ENCODE data around the gene EMP3. TPM values are rescaled to one million over a fixed set of nuclear protein-coding genes. Genes with fewer than 3 reads are reported as not detected.
A peak's percentile ranks its signal among the peaks of the same experiment; 100 is the strongest.

The EMP3 gene
- total and polyA plus RNA-seq, 2 of the 13 experiments (the other 11 are each of a cell fraction or from before 2014, with no cell fraction given), result 2.2 to 7.8 TPM

- TF ChIP-seq PHF5A (CRISPR knock-in tag; IDR thresholded peaks at IDR 0.05; ENCODE audit: low read depth, unreplicated experiment), result no peak
- TF ChIP-seq ZNF605 (CRISPR knock-in tag; IDR thresholded peaks at IDR 0.05), result no peak
- no peak for TF ChIP-seq PTBP1 (IDR thresholded peaks at IDR 0.05; ENCODE audit: low read depth, low read length, poor library complexity, severe bottlenecking)
- TF ChIP-seq CCDC6 (CRISPR knock-in tag; IDR thresholded peaks at IDR 0.05), result no peak
- no peak for TF ChIP-seq KLF16 (CRISPR knock-in tag; IDR thresholded peaks at IDR 0.05)
- TF ChIP-seq TAF1 (CRISPR knock-in tag; IDR thresholded peaks at IDR 0.05), result no peak
- no peak for TF ChIP-seq ZNF782 (CRISPR knock-in tag; IDR thresholded peaks at IDR 0.05; ENCODE audit: borderline replicate concordance)
- no peak for TF ChIP-seq KAT2B (IDR thresholded peaks at IDR 0.05; ENCODE audit: borderline replicate concordance, low read depth, low read length)
- peak; percentile 13; the same call in 1 of the 2 replicates for TF ChIP-seq ZNF574 (CRISPR knock-in tag; IDR thresholded peaks at IDR 0.05)
- TF ChIP-seq ZNF512 (CRISPR knock-in tag; IDR thresholded peaks at IDR 0.05), result no peak
- TF ChIP-seq NCOA1 (CRISPR knock-in tag; IDR thresholded peaks at IDR 0.05), result no peak
- no peak for TF ChIP-seq ZNF280B (CRISPR knock-in tag; IDR thresholded peaks at IDR 0.05; ENCODE audit: borderline replicate concordance)
- no peak for TF ChIP-seq DR1 (CRISPR knock-in tag; IDR thresholded peaks at IDR 0.05)
- TF ChIP-seq ASH2L (IDR thresholded peaks at IDR 0.05; ENCODE audit: insufficient read length, low read depth, low read length), result no peak
- TF ChIP-seq ATF3 (CRISPR knock-in tag; IDR thresholded peaks at IDR 0.05), result no peak
- TF ChIP-seq HMGA1 (CRISPR knock-in tag; conservative IDR thresholded peaks at IDR 0.05), result no peak
- no peak for TF ChIP-seq SETDB1 (CRISPR knock-in tag; IDR thresholded peaks at IDR 0.05; ENCODE audit: borderline replicate concordance)
- no peak for TF ChIP-seq MEF2D (CRISPR knock-in tag; IDR thresholded peaks at IDR 0.05)
- no peak for TF ChIP-seq AHR (CRISPR knock-in tag; IDR thresholded peaks at IDR 0.05)
- TF ChIP-seq ZNF737 (CRISPR knock-in tag; IDR thresholded peaks at IDR 0.05; ENCODE audit: borderline replicate concordance), result no peak
- no peak for TF ChIP-seq ELK4 (CRISPR knock-in tag; IDR thresholded peaks at IDR 0.05; ENCODE audit: borderline replicate concordance)
Measured at GRCh38 chr19:48295458-48295857, 29.9 kb upstream of the EMP3 start (continued).
